NCI-H1105 treated with DMSO at 0.1 percent for 48 hours (cell line): Measurements from ENCODE around the gene OOSP2.
A peak's percentile ranks its signal among the peaks of the same experiment; 100 is the strongest.

Experiments used
- DNase-seq: peaks from one replicate; lab custom pipeline; 2025; lab: John Stamatoyannopoulos, UW

Gene OOSP2

GRCh38 chr11:60078745-60079144 is 38.5 kb downstream of the OOSP2 start:
- DNase-seq = no peak

- no peak for DNase-seq
Measured at GRCh38 chr11:60080535-60080934, 40.3 kb downstream of the OOSP2 start.

GRCh38 chr11:60084631-60085273 is 44.5 kb downstream of the OOSP2 start:
- peak; percentile 69 for DNase-seq

GRCh38 chr11:60085909-60086308 is 45.7 kb downstream of the OOSP2 start:
- no peak for DNase-seq

- DNase-seq = no peak
Measured at GRCh38 chr11:60087239-60087638, 47.0 kb downstream of the OOSP2 start.

- no peak for DNase-seq
Measured at GRCh38 chr11:60088364-60088763, 48.2 kb downstream of the OOSP2 start, which contains the start of gene MS4A2. Gene MS4A2 (plus strand): TSS chr11:60088664. CDS start chr11:60088766, 102 bp downstream.

- no peak for DNase-seq
Measured at GRCh38 chr11:60095477-60096120, 55.4 kb downstream of the OOSP2 start.

GRCh38 chr11:60097189-60097588 is 57.0 kb downstream of the OOSP2 start:
- DNase-seq = no peak
